HG03460 (cell line): ENCODE measurements around the gene OR4X1.
"Not testable (repeated sequence)": the region's sequence is repeated elsewhere in the genome, so short reads cannot be mapped to it uniquely, and the experiment has no call there.

ENCODE experiments used
- ATAC-seq: cut with Tn5 transposase; IDR thresholded peaks from one replicate; pipeline ENCODE4 v1.9.1; 2021; ENCODE audit not compliant: unreplicated experiment

Gene OR4X1

GRCh38 chr11:48263423-48263911, at the start of gene OR4X1:
OR4X1 (plus strand) TSS chr11:48263861; CDS start chr11:48263861, 0 bp downstream.
- no peak for ATAC-seq

- no peak for ATAC-seq
Measured at GRCh38 chr11:48216510-48216909, 47.2 kb upstream of the OR4X1 start, which contains the start of gene OR4B1. OR4B1 (plus strand) TSS chr11:48216810; CDS start chr11:48216810, 0 bp downstream.

GRCh38 chr11:48228761-48229160, 34.9 kb upstream of the OR4X1 start:
- no peak for ATAC-seq

GRCh38 chr11:48230057-48230456, 33.6 kb upstream of the OR4X1 start:
- ATAC-seq: not testable (repeated sequence)

GRCh38 chr11:48237727-48238126, 25.9 kb upstream of the OR4X1 start:
- no peak for ATAC-seq

GRCh38 chr11:48242501-48242900, 21.2 kb upstream of the OR4X1 start:
- no peak for ATAC-seq

GRCh38 chr11:48244804-48245203, 18.9 kb upstream of the OR4X1 start, which contains the start of gene OR4X2:
OR4X2 (plus strand) TSS chr11:48245104; CDS start chr11:48245104, 0 bp downstream.
- no peak for ATAC-seq

GRCh38 chr11:48248902-48249301, 14.8 kb upstream of the OR4X1 start:
- ATAC-seq: no peak

- ATAC-seq: no peak
Measured at GRCh38 chr11:48261600-48261999, 2.1 kb upstream of the OR4X1 start.

- no peak for ATAC-seq
Measured at GRCh38 chr11:48270621-48271020, 7.0 kb downstream of the OR4X1 start.

- no peak for ATAC-seq
Measured at GRCh38 chr11:48272606-48273005, 8.9 kb downstream of the OR4X1 start.

GRCh38 chr11:48305923-48306322, 42.3 kb downstream of the OR4X1 start, which contains the start of gene OR4S1:
OR4S1 (plus strand) TSS chr11:48306223; CDS start chr11:48306223, 0 bp downstream.
- no peak for ATAC-seq

GRCh38 chr11:48307760-48308386, 44.2 kb downstream of the OR4X1 start:
- ATAC-seq: peak; percentile 75

GRCh38 chr11:48313590-48313989, 49.9 kb downstream of the OR4X1 start:
- ATAC-seq: not testable (repeated sequence)
